ENCODE data around the gene LHPP.

LHPP gene

GRCh38 chr10:124473070-124473469 is 11.4 kb downstream of the LHPP start:
- DNase-seq = no peak

- DNase-seq = no peak
Measured at GRCh38 chr10:124474514-124475070, 13.0 kb downstream of the LHPP start.

- DNase-seq = no peak
Measured at GRCh38 chr10:124476043-124476725, 14.6 kb downstream of the LHPP start.

DNA sequence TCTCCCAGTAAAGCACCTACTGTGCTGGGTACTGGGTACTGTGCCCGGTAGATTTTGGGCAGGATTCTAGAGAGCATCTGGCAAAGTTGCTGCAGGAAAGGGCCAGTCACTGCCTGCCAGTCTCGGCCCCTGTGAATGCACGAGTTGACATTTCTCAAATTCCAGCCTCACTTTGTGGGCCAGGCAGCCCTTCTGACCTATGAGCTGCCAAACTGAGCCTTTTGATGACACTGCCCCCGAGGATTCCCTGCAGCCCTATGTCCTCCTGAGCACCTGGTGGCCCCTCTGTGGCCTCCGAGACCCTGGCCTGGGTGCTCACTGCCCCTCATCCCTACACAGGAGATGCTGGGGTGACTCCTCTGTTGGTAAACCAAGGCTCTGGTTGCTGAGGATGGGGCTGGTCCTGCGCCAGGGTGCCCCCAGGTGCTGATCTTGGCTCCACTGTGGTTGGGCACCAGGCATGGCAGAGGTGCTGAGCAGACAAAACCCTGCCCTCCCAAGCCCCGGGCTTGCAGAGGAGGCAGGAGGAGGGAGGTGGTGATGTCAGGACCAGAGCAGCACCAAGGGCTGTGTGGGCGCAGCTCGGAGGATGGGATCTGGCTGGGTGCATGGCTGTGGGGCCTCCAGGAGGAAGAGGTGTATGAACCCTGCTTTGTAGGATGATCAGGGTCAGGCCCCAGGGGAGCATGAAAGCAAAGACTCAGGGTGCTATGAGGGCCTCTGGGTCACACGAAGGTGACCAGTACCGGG is 16.2 kb downstream of the LHPP start:
- no peak for DNase-seq

DNA sequence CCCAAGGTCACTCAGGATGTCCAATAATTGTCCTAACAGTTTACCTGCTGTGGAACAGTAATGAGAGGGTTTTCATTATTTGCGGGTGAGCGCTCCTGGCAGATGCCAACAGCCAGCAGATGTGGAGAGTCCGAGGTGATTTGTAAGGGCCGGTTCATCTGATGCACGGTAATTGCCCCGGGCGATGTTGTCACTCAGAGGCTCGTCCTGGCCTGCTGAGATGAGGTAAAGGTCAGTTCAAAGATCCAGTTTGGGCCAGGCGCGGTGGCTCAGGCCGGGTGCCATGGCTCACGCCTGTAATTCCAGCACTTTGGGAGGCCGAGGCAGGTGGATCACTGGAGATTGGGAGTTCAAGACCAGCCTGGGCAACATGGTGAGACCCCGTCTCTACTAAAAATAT is 16.9 kb downstream of the LHPP start:
- DNase-seq = no peak

GRCh38 chr10:124480860-124481259 is 19.2 kb downstream of the LHPP start:
- no peak for DNase-seq

- no peak for DNase-seq
Measured at GRCh38 chr10:124481717-124482116, 20.1 kb downstream of the LHPP start.

- no peak for DNase-seq
Measured at GRCh38 chr10:124482236-124482800, 20.7 kb downstream of the LHPP start.

- DNase-seq = no peak
Measured at GRCh38 chr10:124482876-124483275, 21.3 kb downstream of the LHPP start.

DNA sequence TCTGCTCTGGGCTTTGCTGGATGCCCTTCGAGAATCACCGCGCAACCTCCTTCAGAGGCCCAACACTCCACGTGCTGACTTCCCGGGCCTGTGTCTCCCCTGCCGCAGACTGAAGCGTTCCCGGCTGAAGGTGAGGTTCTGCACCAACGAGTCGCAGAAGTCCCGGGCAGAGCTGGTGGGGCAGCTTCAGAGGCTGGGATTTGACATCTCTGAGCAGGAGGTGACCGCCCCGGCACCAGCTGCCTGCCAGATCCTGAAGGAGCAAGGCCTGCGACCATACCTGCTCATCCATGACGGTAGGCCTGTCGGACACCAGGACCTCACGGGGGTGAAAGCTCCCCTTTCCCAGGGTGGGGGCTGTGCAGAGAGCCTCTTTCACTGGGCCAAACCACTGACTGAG is 22.4 kb downstream of the LHPP start:
- DNase-seq = no peak

DNA sequence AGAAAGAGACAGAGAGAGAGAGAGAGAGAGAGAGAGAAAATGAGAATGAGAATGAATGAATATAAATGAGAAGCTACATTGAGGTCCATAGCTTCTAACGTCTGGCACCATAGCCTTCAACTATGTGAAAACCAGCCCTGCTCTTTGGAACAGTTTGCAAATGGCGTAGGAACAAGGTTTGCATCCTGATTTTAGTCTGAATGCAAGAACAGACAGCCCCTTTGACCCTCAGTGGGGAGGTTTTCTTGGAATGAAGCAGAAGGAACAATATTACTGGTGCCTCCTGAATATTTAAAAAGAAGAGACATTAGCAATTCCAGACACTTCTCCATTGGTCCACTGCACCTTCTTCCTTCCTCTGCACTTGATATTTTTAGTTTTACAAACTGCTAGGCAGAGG is 23.0 kb downstream of the LHPP start:
- no peak for DNase-seq

- DNase-seq = no peak
Measured at GRCh38 chr10:124486635-124487034, 25.0 kb downstream of the LHPP start.

DNA sequence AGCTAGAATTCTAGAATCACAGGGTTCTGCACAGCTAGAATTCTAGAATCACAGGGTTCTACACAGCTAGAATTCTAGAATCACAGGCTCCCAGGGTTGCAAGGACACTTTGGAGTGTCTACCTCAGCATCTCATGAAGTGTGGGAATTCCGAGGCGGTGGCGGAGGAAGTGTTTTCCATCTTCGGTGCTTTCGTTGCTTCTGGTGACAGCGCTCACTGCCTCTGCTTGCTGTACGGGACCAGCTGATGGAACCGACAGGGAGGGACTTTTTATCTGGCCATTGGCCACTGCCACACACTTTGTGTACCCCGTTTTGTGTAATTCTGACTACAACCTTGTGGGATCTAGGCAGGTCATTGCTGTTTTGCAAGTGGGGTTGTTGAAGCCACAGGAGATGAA is 29.5 kb downstream of the LHPP start:
- no peak for DNase-seq

DNA sequence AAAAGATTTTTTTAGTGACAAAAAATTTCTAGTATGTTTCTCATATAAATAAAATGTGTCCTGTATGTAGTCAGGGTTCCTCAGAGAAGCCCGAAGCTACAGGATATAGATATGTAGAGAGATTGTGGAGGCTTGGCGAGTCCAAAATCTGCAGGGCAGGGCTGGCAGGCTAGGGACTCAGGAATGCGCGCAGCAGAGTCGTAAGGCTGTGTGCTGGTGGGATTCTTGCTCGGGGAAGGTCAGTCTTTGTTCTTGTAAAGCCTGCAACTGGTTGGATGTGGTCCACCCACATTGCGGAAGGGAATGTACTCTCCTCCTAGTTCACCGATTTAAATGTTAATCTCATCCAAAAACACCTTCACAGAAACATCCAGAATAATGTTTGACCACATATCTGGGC is 30.6 kb downstream of the LHPP start:
- DNase-seq = no peak

DNA sequence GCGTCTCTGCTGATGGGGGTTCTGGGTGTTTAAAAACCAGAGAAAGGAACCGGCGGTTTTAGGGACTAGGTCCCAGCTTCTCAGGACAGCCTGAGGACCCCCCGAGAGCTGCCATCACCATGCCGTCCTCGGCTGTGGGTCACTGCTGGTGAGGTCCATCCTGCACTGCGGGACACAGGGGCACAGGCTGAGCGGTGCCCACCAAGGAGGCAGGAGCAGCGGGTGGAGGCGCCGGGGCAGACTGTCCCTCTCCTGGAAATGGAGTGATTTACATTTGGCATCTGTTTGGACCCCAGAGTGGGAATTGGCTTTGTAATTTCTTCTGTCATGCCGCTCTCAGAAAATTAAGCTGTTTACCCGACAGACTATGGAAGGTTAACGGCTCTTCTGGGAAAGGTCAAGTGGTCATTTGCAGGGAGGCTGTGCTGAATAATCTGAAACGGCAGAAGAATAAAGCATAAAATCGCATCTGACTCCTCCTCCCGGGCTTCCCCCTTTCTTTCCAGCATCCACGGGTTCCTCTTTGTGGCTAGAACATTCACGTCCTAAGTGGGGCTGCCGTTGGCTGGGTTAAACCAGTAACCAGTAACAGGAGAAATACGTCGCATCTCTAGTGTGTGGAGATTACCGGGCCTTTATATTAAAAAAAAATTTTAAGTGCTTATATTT is 31.7 kb downstream of the LHPP start:
- no peak for DNase-seq

DNA sequence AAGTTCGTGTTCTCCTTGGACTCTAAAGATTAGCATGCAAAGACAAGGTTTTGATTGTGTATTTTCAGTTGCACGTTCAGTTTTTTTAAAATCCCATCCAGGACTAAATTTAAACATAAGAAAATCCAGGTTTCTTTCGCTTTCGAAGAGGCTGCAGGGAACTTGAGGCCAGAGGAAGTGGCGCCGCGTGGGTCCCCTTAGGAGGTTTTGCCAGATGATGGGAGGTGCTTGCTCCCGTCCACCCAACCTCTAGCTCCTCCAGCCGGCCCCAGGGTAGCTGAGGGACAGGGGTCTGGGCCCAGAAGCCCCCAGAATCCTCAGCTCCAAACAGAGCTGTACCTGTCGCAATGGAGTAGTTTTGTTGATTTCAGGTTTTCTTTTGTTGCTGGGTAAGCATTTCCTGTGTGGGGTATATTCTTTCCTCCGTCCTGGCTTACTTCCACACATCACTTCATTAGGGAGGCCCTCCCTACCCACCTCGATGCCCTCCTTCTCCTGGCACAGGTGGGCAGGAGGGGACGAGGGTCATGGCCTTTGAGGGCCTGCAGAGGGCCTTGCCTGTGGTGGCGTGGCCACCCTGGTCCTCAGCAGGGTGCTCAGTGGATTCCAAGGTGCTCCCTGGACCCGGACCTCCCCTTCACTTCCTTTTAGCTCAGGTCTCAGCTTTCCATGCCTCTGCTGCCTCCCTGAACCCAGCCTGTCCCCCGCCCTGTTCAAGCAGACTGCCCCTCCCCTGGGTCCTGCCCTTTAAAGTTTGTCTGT is 32.6 kb downstream of the LHPP start:
- DNase-seq = no peak

DNA sequence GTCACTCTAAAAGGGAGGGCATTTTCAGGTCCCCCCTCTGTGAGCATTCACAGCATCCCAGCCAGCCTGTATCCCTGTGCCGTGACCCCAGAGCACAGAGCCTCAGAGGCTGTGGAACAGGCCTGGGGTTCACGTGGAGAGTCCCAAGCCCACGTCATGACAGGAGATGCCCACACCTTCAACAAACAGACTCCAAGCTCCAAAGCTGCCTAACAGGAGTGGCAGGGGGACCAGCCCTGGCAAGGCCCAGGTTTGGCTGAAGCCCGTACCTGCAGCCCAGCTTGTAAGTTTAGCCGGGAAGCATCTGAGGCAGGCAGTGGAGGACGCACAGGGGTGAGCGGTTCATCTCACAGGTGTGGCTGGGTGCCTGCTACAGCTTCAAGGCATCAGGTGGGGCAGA is 33.5 kb downstream of the LHPP start:
- no peak for DNase-seq

GRCh38 chr10:124495725-124496124 is 34.1 kb downstream of the LHPP start:
- DNase-seq = no peak

DNA sequence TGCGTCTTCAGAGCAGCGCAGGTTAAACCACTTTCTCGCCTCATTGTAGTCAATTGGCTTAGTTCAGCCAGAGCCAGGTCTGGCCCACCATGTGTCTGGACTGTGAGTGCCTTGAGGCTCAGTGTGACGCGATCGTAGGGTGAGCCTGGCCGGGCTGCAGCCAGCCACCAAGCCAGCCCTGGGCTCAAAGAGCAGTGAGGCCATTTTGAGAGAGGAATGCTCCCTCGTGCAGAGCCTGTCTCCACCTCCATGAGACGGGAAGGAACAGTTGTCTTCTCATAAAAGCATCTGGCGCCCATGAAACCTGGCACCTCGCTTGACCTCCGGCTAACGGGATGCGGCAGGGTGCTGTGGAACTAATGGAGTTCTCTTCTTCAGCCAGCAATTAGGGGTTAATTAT is 34.5 kb downstream of the LHPP start:
- DNase-seq = no peak

DNA sequence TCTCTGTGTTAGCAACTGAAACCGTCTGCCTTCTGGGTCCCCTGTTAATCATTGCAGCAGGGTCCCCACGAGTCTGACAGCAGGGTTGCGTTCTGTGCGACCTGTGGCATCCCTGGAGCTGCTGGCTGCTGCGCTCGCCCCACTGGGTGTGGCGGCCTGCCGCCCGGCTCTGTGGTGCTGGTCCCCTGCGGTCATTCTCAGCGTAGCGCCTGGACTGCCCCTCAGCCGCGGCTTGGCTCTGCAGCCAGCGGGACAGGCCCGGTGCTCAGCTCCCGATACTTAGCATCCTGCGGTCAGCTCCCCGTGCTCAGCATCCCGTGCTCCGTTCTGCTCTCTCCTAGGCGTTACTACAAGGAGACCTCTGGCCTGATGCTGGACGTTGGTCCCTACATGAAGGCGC is 35.0 kb downstream of the LHPP start:
- DNase-seq = no peak

DNA sequence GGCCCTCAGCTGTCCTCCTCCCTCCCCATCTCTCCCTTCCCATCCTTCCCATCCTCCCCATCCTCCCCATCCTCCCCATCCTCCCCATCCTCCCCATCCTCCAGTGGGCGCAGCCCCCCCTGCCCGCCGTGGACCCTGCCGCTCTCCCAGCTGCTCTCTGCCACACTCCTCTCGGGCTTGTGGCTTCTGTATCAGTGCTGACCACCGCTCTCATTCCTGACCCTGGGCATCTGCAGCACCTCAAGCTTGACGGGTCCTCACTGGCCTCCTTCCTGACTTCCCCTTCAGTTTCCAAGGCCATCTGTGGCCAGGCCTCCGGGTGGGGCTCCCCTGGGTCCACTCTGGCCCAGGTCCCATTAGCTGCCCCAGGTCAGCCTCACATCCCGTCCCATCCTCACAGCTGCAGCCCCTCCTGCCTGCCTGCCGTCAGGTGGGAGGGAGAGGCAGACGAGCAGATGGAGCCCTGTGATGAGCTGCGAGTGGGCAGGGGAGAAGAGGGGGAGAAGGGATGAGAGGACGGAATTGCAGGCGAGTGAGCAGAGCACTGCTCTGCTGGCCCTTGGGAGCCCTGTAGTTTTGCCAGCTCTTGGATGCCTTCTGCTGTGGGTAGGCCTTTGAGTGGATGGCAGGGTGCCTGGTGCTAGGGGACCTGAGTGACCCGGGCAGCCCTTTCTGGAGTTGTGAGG is 35.7 kb downstream of the LHPP start:
- no peak for DNase-seq

DNA sequence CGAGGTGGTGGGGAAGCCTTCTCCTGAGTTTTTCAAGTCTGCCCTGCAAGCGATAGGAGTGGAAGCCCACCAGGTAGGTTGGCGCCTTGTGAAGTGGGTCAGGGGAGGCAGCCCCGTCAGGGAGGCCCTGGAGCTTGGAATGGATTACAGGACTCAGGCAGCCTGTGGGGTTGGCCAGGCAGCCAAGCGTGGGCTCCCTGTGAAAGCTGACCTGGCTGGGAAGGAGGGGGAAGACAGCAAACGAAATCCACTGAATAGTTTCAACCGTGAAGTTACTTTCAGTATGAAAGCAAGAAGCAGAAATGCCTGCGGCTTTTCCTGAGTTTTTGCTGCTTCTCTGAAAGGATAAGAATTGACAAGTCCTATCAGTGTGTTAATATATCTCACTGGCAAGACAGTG is 36.4 kb downstream of the LHPP start:
- DNase-seq = no peak

All from T-helper 9 cell (primary cell).